ENCODE results near the gene ZC2HC1C. TPM values are rescaled to one million over a fixed set of nuclear protein-coding genes. Genes with fewer than 3 reads are reported as not detected.
A peak's percentile ranks its signal among the peaks of the same experiment; 100 is the strongest.
"Not testable (repeated sequence)": the region's sequence is repeated elsewhere in the genome, so short reads cannot be mapped to it uniquely, and the experiment has no call there.

ZC2HC1C gene
- total and polyA plus RNA-seq, 3 donors from 2014 or later = 35.2 to 233 (median 63.5) TPM

DNA sequence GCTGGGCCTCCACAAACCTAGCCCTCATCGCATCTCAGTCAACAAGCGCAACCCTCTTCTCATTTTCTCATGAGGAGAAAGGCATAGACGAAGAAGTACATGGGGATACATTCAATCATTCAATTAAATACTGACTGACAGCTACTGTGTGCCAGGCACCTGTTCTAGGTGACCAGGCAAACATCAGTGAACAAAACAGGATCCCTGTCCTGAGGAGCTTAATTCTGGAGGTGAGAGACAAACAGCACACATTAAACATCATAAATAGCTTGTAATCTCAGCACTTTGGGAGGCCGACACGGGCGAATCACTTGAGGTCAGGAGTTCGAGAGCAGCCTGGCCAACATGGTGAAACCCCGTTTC, 5.3 kb upstream of the ZC2HC1C start:
- peaks cover 8% of the 10 kb centered on the region for H3K4me1 ChIP-seq
- H3K27me3 ChIP-seq = no peaks in the 10 kb centered on the region
- no peak for DNase-seq
- intact Hi-C loops (cut with DNase I; ENCODE audit: low total_unique reads) = loop anchor here (10.0 kb wide), 1 partner anchor 119 kb away; no protein-coding TSS in a partner anchor
- H3K36me3 ChIP-seq (ENCODE audit: low read depth, missing control alignments) = no peaks in the 10 kb centered on the region
- 47 to 57% methylated on average over 8 of the region's 8 CpGs for WGBS, 2 donors
- no peaks in the 10 kb centered on the region for H3K9me3 ChIP-seq
- no peak overlapping the region for H3K27ac ChIP-seq
- TF ChIP-seq, protein P1, sequence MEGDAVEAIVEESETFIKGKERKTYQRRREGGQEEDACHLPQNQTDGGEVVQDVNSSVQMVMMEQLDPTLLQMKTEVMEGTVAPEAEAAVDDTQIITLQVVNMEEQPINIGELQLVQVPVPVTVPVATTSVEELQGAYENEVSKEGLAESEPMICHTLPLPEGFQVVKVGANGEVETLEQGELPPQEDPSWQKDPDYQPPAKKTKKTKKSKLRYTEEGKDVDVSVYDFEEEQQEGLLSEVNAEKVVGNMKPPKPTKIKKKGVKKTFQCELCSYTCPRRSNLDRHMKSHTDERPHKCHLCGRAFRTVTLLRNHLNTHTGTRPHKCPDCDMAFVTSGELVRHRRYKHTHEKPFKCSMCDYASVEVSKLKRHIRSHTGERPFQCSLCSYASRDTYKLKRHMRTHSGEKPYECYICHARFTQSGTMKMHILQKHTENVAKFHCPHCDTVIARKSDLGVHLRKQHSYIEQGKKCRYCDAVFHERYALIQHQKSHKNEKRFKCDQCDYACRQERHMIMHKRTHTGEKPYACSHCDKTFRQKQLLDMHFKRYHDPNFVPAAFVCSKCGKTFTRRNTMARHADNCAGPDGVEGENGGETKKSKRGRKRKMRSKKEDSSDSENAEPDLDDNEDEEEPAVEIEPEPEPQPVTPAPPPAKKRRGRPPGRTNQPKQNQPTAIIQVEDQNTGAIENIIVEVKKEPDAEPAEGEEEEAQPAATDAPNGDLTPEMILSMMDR (IDR thresholded peaks at IDR 0.05) = no peak
- TF ChIP-seq POLR2A (IDR thresholded peaks at IDR 0.05) = no peak
- peak overlapping the region; percentile 72 to 77 for H3K4me3 ChIP-seq

DNA sequence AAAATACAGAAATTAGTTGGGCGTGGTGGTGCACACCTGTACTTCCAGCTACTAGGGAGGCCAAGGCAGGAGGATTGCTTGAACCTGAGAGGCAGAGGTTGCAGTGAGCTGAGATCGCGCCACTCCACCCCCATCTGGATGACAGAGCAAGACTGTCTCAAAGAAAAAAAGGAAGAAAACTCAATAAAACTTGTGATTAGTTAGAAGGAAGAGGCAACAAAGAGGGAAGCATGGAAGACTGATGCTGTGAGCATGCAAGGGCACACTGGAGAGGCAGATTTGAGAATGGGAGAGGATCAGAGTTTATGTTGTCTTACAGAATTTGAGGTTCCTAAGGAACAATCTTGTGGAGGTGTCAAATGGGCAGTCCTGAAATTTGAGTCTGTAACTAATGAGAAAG, 2.8 kb upstream of the ZC2HC1C start:
- Histone ChIP-seq H3K4me1 (peaks cover 14% of the 10 kb centered on the region), H3K27ac (no peak overlapping the region), H3K36me3 (ENCODE audit: low read depth, missing control alignments) (no peaks in the 10 kb centered on the region), H3K9me3 (no peaks in the 10 kb centered on the region), H3K4me3 (no peak overlapping the region), H3K27me3 (no peaks in the 10 kb centered on the region)
- WGBS, 2 donors = 97 to 98% methylated on average over 3 of the region's 3 CpGs
- no peak for TF ChIP-seq POLR2A (IDR thresholded peaks at IDR 0.05)
- TF ChIP-seq, protein P1 (IDR thresholded peaks at IDR 0.05) = no peak
- intact Hi-C loops (cut with DNase I; ENCODE audit: low total_unique reads) = loop anchor here (10.0 kb wide), 1 partner anchor 122 kb away; no protein-coding TSS in a partner anchor
- no peak for DNase-seq

DNA sequence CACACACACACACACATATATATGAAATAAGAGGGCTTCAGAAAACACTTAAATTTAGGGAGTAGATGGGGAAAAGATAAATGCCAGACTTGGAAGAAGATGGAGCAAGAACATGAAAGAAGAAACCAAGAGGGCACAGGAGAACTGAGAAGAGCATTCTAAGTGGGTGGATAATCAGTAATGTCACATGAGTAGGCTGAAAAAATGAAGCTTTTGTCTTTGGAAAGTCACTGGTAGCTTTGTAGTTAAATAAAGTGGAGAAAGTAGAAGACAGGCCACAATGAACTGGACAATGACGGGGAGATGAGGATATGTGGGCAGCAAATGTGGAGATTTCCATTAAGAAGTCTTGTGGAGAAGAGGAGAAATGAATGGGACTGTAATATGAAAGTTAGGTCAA, 2.2 kb upstream of the ZC2HC1C start:
- no peaks in the 10 kb centered on the region for H3K27me3 ChIP-seq
- TF ChIP-seq, protein P1 (IDR thresholded peaks at IDR 0.05) = no peak
- no peak for TF ChIP-seq POLR2A (IDR thresholded peaks at IDR 0.05)
- intact Hi-C loops (cut with DNase I; ENCODE audit: low total_unique reads) = loop anchor here (10.0 kb wide), 1 partner anchor 122 kb away; no protein-coding TSS in a partner anchor
- H3K4me1 ChIP-seq = peaks cover 14% of the 10 kb centered on the region
- H3K27ac ChIP-seq = no peak overlapping the region
- H3K4me3 ChIP-seq = no peak overlapping the region
- no peak for DNase-seq
- H3K9me3 ChIP-seq = no peaks in the 10 kb centered on the region
- 87 to 97% methylated on average over 1 of the region's 1 CpG for WGBS, 2 donors
- no peaks in the 10 kb centered on the region for H3K36me3 ChIP-seq (ENCODE audit: low read depth, missing control alignments)

DNA sequence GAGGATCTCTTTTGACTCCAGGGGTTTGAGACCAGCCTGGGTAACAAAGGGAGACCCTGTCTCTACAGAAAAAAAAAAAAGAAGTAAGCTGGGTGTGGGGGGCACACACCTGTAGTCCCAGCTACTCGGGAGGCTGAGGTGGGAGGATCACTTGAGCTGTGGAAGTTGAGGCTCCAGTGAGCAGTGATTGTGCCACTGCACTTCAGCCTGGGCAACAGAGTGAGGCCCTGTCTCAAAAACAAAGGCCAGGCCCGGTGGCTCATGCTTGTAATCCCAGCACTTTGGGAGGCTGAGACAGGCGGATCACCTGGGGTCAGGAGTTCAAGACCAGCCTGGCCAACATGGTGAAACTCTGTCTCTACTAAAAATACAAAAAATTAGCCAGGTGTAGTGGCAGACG, 1.7 kb upstream of the ZC2HC1C start:
- DNase-seq; H3K9me3 ChIP-seq; H3K27me3 ChIP-seq; H3K36me3 ChIP-seq (ENCODE audit: low read depth, missing control alignments); H3K4me3 ChIP-seq: not testable (repeated sequence)
- Histone ChIP-seq H3K27ac (peak overlapping the region; percentile 78 to 81), H3K4me1 (peaks cover 14% of the 10 kb centered on the region)
- 59% methylated on average over 4 of the region's 4 CpGs for WGBS, 2 donors
- intact Hi-C loops (cut with DNase I; ENCODE audit: low total_unique reads) = loop anchor here (10.0 kb wide), 1 partner anchor 123 kb away; no protein-coding TSS in a partner anchor

DNA sequence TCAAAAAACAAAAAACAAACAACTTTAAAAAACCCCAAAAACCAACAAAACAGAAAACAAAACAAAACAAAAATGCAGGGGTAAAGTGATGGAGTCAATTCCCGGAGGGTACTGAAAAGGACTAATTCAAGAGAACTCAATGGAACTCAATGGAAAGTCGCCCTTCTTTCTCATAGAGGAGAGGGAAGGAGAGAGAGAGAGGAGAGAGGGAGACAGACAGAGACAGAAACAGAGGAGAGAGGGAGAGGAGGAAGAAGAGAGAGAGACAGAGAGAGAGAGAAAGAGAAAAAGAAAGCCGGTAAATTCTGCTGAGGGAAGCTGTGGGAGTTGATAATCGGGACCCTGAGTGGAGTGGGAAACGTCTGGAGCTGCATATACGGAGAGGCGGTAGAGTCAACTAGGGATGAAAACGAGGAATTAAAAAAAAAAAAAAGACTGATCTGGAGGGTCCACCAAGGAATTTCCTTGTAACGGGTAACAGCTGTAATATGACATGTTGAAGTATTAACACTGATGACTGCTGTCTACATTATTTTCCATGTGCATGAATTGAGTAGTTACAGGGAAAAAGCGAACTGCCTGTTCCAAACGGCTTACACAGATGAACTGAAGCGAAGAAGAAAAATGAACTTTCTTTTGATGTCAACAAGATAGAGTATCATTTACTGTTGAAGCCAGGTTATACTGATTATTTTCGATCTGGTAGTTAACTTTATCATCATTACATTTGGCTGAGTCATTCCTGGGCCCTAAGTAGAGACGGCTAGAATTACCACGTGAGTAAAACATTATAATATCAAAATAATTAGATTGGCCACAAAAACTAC, 934 bp upstream of the ZC2HC1C start:
- peak overlapping the region; percentile 78 to 81 for H3K27ac ChIP-seq
- TF ChIP-seq, protein P1 (IDR thresholded peaks at IDR 0.05) = no peak
- TF ChIP-seq POLR2A (IDR thresholded peaks at IDR 0.05) = no peak
- 6 to 12% methylated on average over 15 of the region's 15 CpGs for WGBS, 2 donors
- no peak for DNase-seq
- peaks cover 14% of the 10 kb centered on the region for H3K4me1 ChIP-seq
- no peaks in the 10 kb centered on the region for H3K27me3 ChIP-seq
- peak overlapping the region; percentile 55 to 73 for H3K4me3 ChIP-seq
- intact Hi-C loops (cut with DNase I; ENCODE audit: low total_unique reads) = loop anchor here (10.0 kb wide), 1 partner anchor 124 kb away; no protein-coding TSS in a partner anchor
- H3K9me3 ChIP-seq = no peaks in the 10 kb centered on the region
- H3K36me3 ChIP-seq (ENCODE audit: low read depth, missing control alignments) = no peaks in the 10 kb centered on the region

Measured in testis (tissue), 3 donors.